Measurements from ENCODE around the gene TMEM11.

- TF ChIP-seq GATA2 (IDR thresholded peaks at IDR 0.05; ENCODE audit: low read depth, low read length) (no peak), GATA3 (IDR thresholded peaks at IDR 0.05; ENCODE audit: low read depth, low read length) (no peak)
Measured at GRCh38 chr17:21262259-21262993, 48.5 kb upstream of the TMEM11 start.

All from SH-SY5Y (cell line).